ENCODE measurements around the gene DNAJC13.
"Not testable (repeated sequence)": the region's sequence is repeated elsewhere in the genome, so short reads cannot be mapped to it uniquely, and the experiment has no call there.

Gene DNAJC13

GRCh38 chr3:132416807-132417694, at the start of gene DNAJC13:
Gene DNAJC13 (plus strand): TSS chr3:132417502. CDS start chr3:132434551, 17,049 bp downstream.
- peak within 1 kb of the TSS; percentile 70 for H3K27ac ChIP-seq

GRCh38 chr3:132368515-132368914, 48.8 kb upstream of the DNAJC13 start:
- H3K4me3 ChIP-seq, result no peak overlapping the region
- no peak overlapping the region for H3K9ac ChIP-seq (ENCODE audit: insufficient read length)
- no peak for DNase-seq (ENCODE audit: low read depth, low spot score)
- H3K36me3 ChIP-seq (ENCODE audit: insufficient read depth, low read length), result no peaks in the 10 kb centered on the region
- TF ChIP-seq POLR2AphosphoS5 (IDR thresholded peaks at IDR 0.05; ENCODE audit: borderline replicate concordance, low read depth, low read length), result no peak
- TF ChIP-seq FOXP2 (optimal IDR thresholded peaks at IDR 0.05; ENCODE audit: control extremely low read depth, extremely low read length, insufficient read depth), result no peak
- TF ChIP-seq EZH2 (IDR thresholded peaks at IDR 0.05), result no peak
- no peaks in the 10 kb centered on the region for H3K9me3 ChIP-seq (ENCODE audit: low read depth, low read length)
- no peak overlapping the region for H3K27ac ChIP-seq

More at GRCh38 chr3:132416807-132417694, at the start of gene DNAJC13:
- peaks cover 15% of the 10 kb centered on the region for H3K36me3 ChIP-seq (ENCODE audit: insufficient read depth, low read length)
- H3K9ac ChIP-seq (ENCODE audit: insufficient read length), result peak within 1 kb of the TSS; percentile 76
- TF ChIP-seq EZH2 (IDR thresholded peaks at IDR 0.05) (no peak), POLR2AphosphoS5 (IDR thresholded peaks at IDR 0.05; ENCODE audit: borderline replicate concordance, low read depth, low read length) (peak; percentile 73), FOXP2 (optimal IDR thresholded peaks at IDR 0.05; ENCODE audit: control extremely low read depth, extremely low read length, insufficient read depth) (peak; percentile 92)
- H3K9me3 ChIP-seq (ENCODE audit: low read depth, low read length), result no peaks in the 10 kb centered on the region
- peak within 1 kb of the TSS; percentile 85 for H3K4me3 ChIP-seq
- peak; percentile 86 for DNase-seq (ENCODE audit: low read depth, low spot score)

GRCh38 chr3:132368962-132369361, 48.3 kb upstream of the DNAJC13 start:
- H3K4me3 ChIP-seq, result no peak overlapping the region
- TF ChIP-seq EZH2 (IDR thresholded peaks at IDR 0.05) (no peak), POLR2AphosphoS5 (IDR thresholded peaks at IDR 0.05; ENCODE audit: borderline replicate concordance, low read depth, low read length) (no peak), FOXP2 (optimal IDR thresholded peaks at IDR 0.05; ENCODE audit: control extremely low read depth, extremely low read length, insufficient read depth) (no peak)
- H3K9me3 ChIP-seq (ENCODE audit: low read depth, low read length), result no peaks in the 10 kb centered on the region
- no peaks in the 10 kb centered on the region for H3K36me3 ChIP-seq (ENCODE audit: insufficient read depth, low read length)
- H3K27ac ChIP-seq, result no peak overlapping the region
- H3K9ac ChIP-seq (ENCODE audit: insufficient read length), result no peak overlapping the region
- DNase-seq (ENCODE audit: low read depth, low spot score), result no peak

GRCh38 chr3:132376945-132377354, 40.4 kb upstream of the DNAJC13 start:
- not testable (repeated sequence) for H3K4me3 ChIP-seq; H3K9me3 ChIP-seq (ENCODE audit: low read depth, low read length); H3K36me3 ChIP-seq (ENCODE audit: insufficient read depth, low read length); DNase-seq (ENCODE audit: low read depth, low spot score); H3K27ac ChIP-seq; H3K9ac ChIP-seq (ENCODE audit: insufficient read length)

- Histone ChIP-seq H3K36me3 (ENCODE audit: insufficient read depth, low read length) (no peaks in the 10 kb centered on the region), H3K9me3 (ENCODE audit: low read depth, low read length) (no peaks in the 10 kb centered on the region), H3K4me3 (no peak overlapping the region), H3K9ac (ENCODE audit: insufficient read length) (no peak overlapping the region), H3K27ac (no peak overlapping the region)
- TF ChIP-seq POLR2AphosphoS5 (IDR thresholded peaks at IDR 0.05; ENCODE audit: borderline replicate concordance, low read depth, low read length) (no peak), FOXP2 (optimal IDR thresholded peaks at IDR 0.05; ENCODE audit: control extremely low read depth, extremely low read length, insufficient read depth) (no peak), EZH2 (IDR thresholded peaks at IDR 0.05) (no peak)
- no peak for DNase-seq (ENCODE audit: low read depth, low spot score)
These were observed 39.1 kb upstream of the DNAJC13 start for GRCh38 chr3:132378048-132378762.

GRCh38 chr3:132378846-132379245, 38.5 kb upstream of the DNAJC13 start:
- H3K4me3 ChIP-seq, result no peak overlapping the region
- no peak overlapping the region for H3K27ac ChIP-seq
- TF ChIP-seq EZH2 (IDR thresholded peaks at IDR 0.05) (no peak), POLR2AphosphoS5 (IDR thresholded peaks at IDR 0.05; ENCODE audit: borderline replicate concordance, low read depth, low read length) (no peak), FOXP2 (optimal IDR thresholded peaks at IDR 0.05; ENCODE audit: control extremely low read depth, extremely low read length, insufficient read depth) (no peak)
- H3K36me3 ChIP-seq (ENCODE audit: insufficient read depth, low read length), result no peaks in the 10 kb centered on the region
- no peak for DNase-seq (ENCODE audit: low read depth, low spot score)
- H3K9ac ChIP-seq (ENCODE audit: insufficient read length), result no peak overlapping the region
- no peaks in the 10 kb centered on the region for H3K9me3 ChIP-seq (ENCODE audit: low read depth, low read length)

- H3K9me3 ChIP-seq (ENCODE audit: low read depth, low read length), result no peaks in the 10 kb centered on the region
- DNase-seq (ENCODE audit: low read depth, low spot score), result no peak
- no peak overlapping the region for H3K9ac ChIP-seq (ENCODE audit: insufficient read length)
- no peak overlapping the region for H3K4me3 ChIP-seq
- H3K27ac ChIP-seq, result no peak overlapping the region
- no peaks in the 10 kb centered on the region for H3K36me3 ChIP-seq (ENCODE audit: insufficient read depth, low read length)
- TF ChIP-seq FOXP2 (optimal IDR thresholded peaks at IDR 0.05; ENCODE audit: control extremely low read depth, extremely low read length, insufficient read depth) (no peak), POLR2AphosphoS5 (IDR thresholded peaks at IDR 0.05; ENCODE audit: borderline replicate concordance, low read depth, low read length) (no peak)
These were observed 36.4 kb upstream of the DNAJC13 start for GRCh38 chr3:132380920-132381319.

GRCh38 chr3:132381348-132381944, 35.9 kb upstream of the DNAJC13 start:
- DNase-seq (ENCODE audit: low read depth, low spot score), result no peak
- H3K9me3 ChIP-seq (ENCODE audit: low read depth, low read length), result no peaks in the 10 kb centered on the region
- H3K36me3 ChIP-seq (ENCODE audit: insufficient read depth, low read length), result no peaks in the 10 kb centered on the region
- no peak overlapping the region for H3K9ac ChIP-seq (ENCODE audit: insufficient read length)
- no peak overlapping the region for H3K4me3 ChIP-seq
- no peak for TF ChIP-seq EZH2 (IDR thresholded peaks at IDR 0.05)
- TF ChIP-seq POLR2AphosphoS5 (IDR thresholded peaks at IDR 0.05; ENCODE audit: borderline replicate concordance, low read depth, low read length), result no peak
- no peak for TF ChIP-seq FOXP2 (optimal IDR thresholded peaks at IDR 0.05; ENCODE audit: control extremely low read depth, extremely low read length, insufficient read depth)
- H3K27ac ChIP-seq, result no peak overlapping the region
